GM12892 (cell line): ENCODE results near the gene AOAH.

Source experiments
- POLR2A ChIP-seq: IDR thresholded peaks from 2 replicates; pipeline ENCODE4 v1.6.1; 2011; ENCODE audit warnings: low read depth, low read length, control low read depth
- POLR2AphosphoS5 ChIP-seq: IDR thresholded peaks from 2 replicates; pipeline ENCODE4 v1.6.1; 2011; ENCODE audit warnings: low read depth, low read length, control low read depth

DNA sequence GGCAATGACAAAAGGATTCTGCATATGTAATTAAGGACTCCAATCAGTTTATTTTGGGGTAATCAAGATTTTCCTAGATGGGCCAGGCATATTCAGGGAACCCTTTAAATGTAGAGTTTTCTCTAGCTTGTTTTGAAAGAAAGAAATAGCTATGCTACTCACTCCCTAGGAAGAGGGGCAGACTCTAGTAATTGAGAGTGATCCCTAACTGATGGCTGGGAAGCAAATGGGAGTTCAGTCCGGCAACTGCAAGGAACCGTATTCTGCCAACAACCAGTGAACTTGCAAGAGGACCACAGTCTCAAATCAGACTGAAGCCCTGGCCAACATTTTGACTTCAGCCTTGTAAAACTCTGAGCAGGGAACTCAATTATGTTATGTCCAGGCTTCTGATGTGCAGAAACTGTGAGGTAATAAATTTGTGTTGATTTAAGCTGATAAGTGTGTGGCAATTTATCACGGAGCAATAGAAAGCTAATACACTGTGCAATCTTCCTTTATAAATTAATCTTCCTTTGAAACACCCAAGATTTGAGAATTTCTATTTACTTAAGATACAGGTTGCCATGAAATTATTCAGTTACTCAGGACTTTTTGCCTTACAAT, 14.0 kb downstream of the AOAH start:
- TF ChIP-seq POLR2A (no peak), POLR2AphosphoS5 (no peak)
